IPS DF 19.7 (cell line): ENCODE results near the gene SKA2.
"Not testable (repeated sequence)": the region's sequence is repeated elsewhere in the genome, so short reads cannot be mapped to it uniquely, and the experiment has no call there.

ENCODE experiments used
- DNase-seq: peaks from one replicate; pipeline ENCODE4 v3.0.0-alpha.2; 2013; ENCODE audit warnings: low read depth, low spot score

Gene SKA2

GRCh38 chr17:59154721-59155438, at the start of gene SKA2:
SKA2 (minus strand) TSS chr17:59155186; CDS start chr17:59155163, 23 bp downstream.
- DNase-seq: peak; percentile 45

- DNase-seq: no peak
Observed at GRCh38 chr17:59202320-59202719, 47.3 kb upstream of the SKA2 start.

- no peak for DNase-seq
Observed at GRCh38 chr17:59199398-59199797, 44.4 kb upstream of the SKA2 start.

- no peak for DNase-seq
Observed at GRCh38 chr17:59193336-59193862, 38.4 kb upstream of the SKA2 start.

GRCh38 chr17:59190806-59191205, 35.8 kb upstream of the SKA2 start:
- no peak for DNase-seq

GRCh38 chr17:59186850-59187249, 31.9 kb upstream of the SKA2 start:
- DNase-seq: no peak

GRCh38 chr17:59185997-59186396, 31.0 kb upstream of the SKA2 start:
- DNase-seq: no peak

- no peak for DNase-seq
Observed at GRCh38 chr17:59181481-59181880, 26.5 kb upstream of the SKA2 start.

- no peak for DNase-seq
Observed at GRCh38 chr17:59180626-59181025, 25.6 kb upstream of the SKA2 start.

GRCh38 chr17:59179601-59180000, 24.6 kb upstream of the SKA2 start:
- DNase-seq: not testable (repeated sequence)

- no peak for DNase-seq
Observed at GRCh38 chr17:59178266-59178985, 23.4 kb upstream of the SKA2 start.

- no peak for DNase-seq
Observed at GRCh38 chr17:59175076-59175475, 20.1 kb upstream of the SKA2 start.

- no peak for DNase-seq
Observed at GRCh38 chr17:59174671-59175070, 19.7 kb upstream of the SKA2 start.

GRCh38 chr17:59172436-59173004, 17.5 kb upstream of the SKA2 start:
- DNase-seq: no peak

GRCh38 chr17:59167571-59168001, 12.6 kb upstream of the SKA2 start:
- no peak for DNase-seq

- peak; percentile 25 for DNase-seq
Observed at GRCh38 chr17:59165933-59166342, 11.0 kb upstream of the SKA2 start.

- no peak for DNase-seq
Observed at GRCh38 chr17:59161477-59161876, 6.5 kb upstream of the SKA2 start.

GRCh38 chr17:59160157-59161025, 5.4 kb upstream of the SKA2 start:
- DNase-seq: no peak

- DNase-seq: peak; percentile 100
Observed at GRCh38 chr17:59155439-59156177, 622 bp upstream of the SKA2 start, which contains the start of gene PRR11. PRR11 (plus strand) TSS chr17:59155746; CDS start chr17:59169753, 14,007 bp downstream.

- DNase-seq: no peak
Observed at GRCh38 chr17:59154292-59154720, 680 bp downstream of the SKA2 start.

GRCh38 chr17:59152925-59153324, 2.1 kb downstream of the SKA2 start:
- no peak for DNase-seq
